Right renal pelvis (tissue), 4 donors: ENCODE data around the gene UNC13B. TPM values are rescaled to one million over a fixed set of nuclear protein-coding genes. Genes with fewer than 3 reads are reported as not detected.
"Not testable (repeated sequence)": the region's sequence is repeated elsewhere in the genome, so short reads cannot be mapped to it uniquely, and the experiment has no call there.

Source experiments
- DNase-seq, 4 donors: peaks; one replicate each; pipeline ENCODE4 v3.0.0-alpha.2; 2013; ENCODE audit warnings: low read depth in 4 of 4, low spot score in 3 of 4, missing footprints in 1 of 4
- polyA plus RNA-seq, 4 donors: library from polyadenylated mRNA; unstranded; fragments of 120-200 nt; gene quantifications; one replicate each; pipeline ENCODE4 v1.2.1, GENCODE V29; 2013; ENCODE audit not compliant: insufficient read length in 4 of 4

Gene UNC13B
- polyA plus RNA-seq, 4 donors, result 25.1 to 27.6 (median 26.6) TPM

- peak in 2 of 4 donors; percentile 1 to 4 for DNase-seq
Observed at GRCh38 chr9:35162605-35163315, 951 bp downstream of the UNC13B start.

- no peak for DNase-seq
Observed at GRCh38 chr9:35163413-35163812, 1.6 kb downstream of the UNC13B start.

- no peak for DNase-seq
Observed at GRCh38 chr9:35164711-35165110, 2.9 kb downstream of the UNC13B start.

GRCh38 chr9:35167429-35167828, 5.6 kb downstream of the UNC13B start:
- DNase-seq, result not testable (repeated sequence)

- no peak for DNase-seq
Observed at GRCh38 chr9:35168963-35169362, 7.2 kb downstream of the UNC13B start.

GRCh38 chr9:35172878-35173277, 11.1 kb downstream of the UNC13B start:
- DNase-seq, result no peak

- DNase-seq, result no peak
Observed at GRCh38 chr9:35177520-35177919, 15.7 kb downstream of the UNC13B start.

GRCh38 chr9:35179347-35180280, 17.8 kb downstream of the UNC13B start:
- no peak for DNase-seq

GRCh38 chr9:35180801-35181200, 19.0 kb downstream of the UNC13B start:
- DNase-seq, result no peak

GRCh38 chr9:35182401-35182800, 20.6 kb downstream of the UNC13B start:
- DNase-seq, result not testable (repeated sequence)

- not testable (repeated sequence) for DNase-seq
Observed at GRCh38 chr9:35182996-35183754, 21.4 kb downstream of the UNC13B start.

- not testable (repeated sequence) for DNase-seq
Observed at GRCh38 chr9:35183755-35184480, 22.1 kb downstream of the UNC13B start.

GRCh38 chr9:35186524-35186923, 24.7 kb downstream of the UNC13B start:
- no peak for DNase-seq

GRCh38 chr9:35190203-35190602, 28.4 kb downstream of the UNC13B start:
- no peak for DNase-seq

GRCh38 chr9:35191105-35191504, 29.3 kb downstream of the UNC13B start:
- DNase-seq, result no peak

- DNase-seq, result no peak
Observed at GRCh38 chr9:35193762-35194161, 32.0 kb downstream of the UNC13B start.

- no peak for DNase-seq
Observed at GRCh38 chr9:35195683-35196082, 33.9 kb downstream of the UNC13B start.

- no peak for DNase-seq
Observed at GRCh38 chr9:35198191-35198590, 36.4 kb downstream of the UNC13B start.

- DNase-seq, result no peak
Observed at GRCh38 chr9:35203528-35203927, 41.7 kb downstream of the UNC13B start.

GRCh38 chr9:35205340-35205739, 43.5 kb downstream of the UNC13B start:
- no peak for DNase-seq
